ENCODE data around the gene CBX1. TPM values are rescaled to one million over a fixed set of nuclear protein-coding genes. Genes with fewer than 3 reads are reported as not detected.

Gene CBX1
- total RNA-seq, 4 donors from 2014 or later, result 18.4 to 27.5 (median 22.3) TPM

DNA sequence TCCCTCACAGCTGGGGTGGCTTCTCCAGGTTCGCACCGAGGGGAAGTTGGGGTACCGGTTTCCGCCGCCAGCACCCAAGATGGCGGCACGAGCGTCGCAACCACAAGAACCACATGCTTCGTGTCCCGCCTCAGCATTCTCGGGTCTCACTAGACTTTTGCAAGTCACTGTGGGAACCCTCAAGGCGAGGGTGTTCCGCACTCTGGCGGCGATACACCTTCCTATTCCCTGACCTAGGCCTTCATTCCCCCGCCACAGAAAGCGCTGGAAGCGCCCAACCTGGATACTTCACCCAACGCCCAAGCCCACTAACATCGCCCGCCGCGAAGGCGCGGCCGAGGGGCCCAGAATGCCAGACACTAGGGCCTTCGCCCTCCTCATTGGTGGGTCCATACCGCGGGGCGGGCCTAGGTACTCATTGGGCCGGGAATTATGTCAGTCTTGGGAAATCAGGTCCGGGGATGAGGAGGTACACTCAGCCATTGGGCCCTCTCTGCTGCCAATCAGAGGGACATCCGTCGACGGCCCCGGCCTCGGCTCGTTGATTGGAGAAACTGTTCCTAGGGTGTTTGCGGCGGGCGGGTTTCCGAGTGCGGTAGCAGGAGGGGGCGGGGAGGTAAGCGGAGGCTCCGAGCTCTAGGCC is 53.4 kb downstream of the CBX1 start, which contains the start of gene NFE2L1:
TSS of gene NFE2L1 (plus strand) at position 619 of the 643 bp plus-strand sequence. CDS start 2,760 bp downstream, outside the sequence.
- Histone ChIP-seq H3K9me3 (no peaks in the 10 kb centered on the region), H3K27ac (peak within 1 kb of the TSS; percentile 98), H3K36me3 (peaks cover 5% of the 10 kb centered on the region), H3K27me3 (no peaks in the 10 kb centered on the region), H3K4me1 (peaks cover 84% of the 10 kb centered on the region), H3K4me3 (peak within 1 kb of the TSS; percentile 74)
- 0% methylated on average over 4 of the region's 47 CpGs for WGBS
- DNase-seq (ENCODE audit: low spot score in 2 of 2), result peak; percentile 100
- TF ChIP-seq POLR2A (IDR thresholded peaks at IDR 0.05) (peak in 1 of 2 donors; percentile 62), POLR2AphosphoS5 (IDR thresholded peaks at IDR 0.05) (peak in 2 of 3 donors; percentile 48 to 82)
- TF ChIP-seq, protein P1, sequence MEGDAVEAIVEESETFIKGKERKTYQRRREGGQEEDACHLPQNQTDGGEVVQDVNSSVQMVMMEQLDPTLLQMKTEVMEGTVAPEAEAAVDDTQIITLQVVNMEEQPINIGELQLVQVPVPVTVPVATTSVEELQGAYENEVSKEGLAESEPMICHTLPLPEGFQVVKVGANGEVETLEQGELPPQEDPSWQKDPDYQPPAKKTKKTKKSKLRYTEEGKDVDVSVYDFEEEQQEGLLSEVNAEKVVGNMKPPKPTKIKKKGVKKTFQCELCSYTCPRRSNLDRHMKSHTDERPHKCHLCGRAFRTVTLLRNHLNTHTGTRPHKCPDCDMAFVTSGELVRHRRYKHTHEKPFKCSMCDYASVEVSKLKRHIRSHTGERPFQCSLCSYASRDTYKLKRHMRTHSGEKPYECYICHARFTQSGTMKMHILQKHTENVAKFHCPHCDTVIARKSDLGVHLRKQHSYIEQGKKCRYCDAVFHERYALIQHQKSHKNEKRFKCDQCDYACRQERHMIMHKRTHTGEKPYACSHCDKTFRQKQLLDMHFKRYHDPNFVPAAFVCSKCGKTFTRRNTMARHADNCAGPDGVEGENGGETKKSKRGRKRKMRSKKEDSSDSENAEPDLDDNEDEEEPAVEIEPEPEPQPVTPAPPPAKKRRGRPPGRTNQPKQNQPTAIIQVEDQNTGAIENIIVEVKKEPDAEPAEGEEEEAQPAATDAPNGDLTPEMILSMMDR (IDR thresholded peaks at IDR 0.05), result no peak

DNA sequence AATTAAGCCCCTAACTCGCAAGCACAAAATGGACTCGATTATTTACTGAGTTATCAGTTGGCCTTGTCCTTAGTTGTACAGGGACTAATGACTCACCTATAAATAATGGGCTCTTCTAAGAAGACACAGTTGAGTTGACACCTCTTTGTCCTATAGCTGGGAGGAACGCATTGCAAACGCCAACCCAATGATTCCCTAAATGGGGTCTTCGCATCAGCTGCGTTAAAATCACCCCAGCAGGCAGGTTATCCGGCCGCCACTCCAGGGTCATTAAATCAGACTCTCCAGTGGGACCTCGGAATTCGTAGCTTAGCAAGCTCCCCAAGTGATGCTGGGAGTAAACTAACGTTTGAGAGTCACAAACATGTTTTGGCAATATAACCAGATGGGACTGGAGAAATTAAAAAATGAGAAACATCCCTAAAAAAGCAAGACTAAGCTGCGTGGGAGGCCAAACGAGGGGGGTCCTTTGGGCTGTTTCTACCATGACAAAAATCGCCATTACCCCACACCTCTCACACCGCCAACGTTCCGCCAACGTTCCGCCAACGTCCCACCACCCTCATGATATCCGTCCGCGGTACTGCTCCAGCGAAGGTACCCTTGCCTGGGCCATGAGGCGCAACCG is 54.1 kb downstream of the CBX1 start:
- DNase-seq (ENCODE audit: low spot score in 2 of 2), result no peak
- peak overlapping the region; percentile 74 for H3K4me3 ChIP-seq
- peaks cover 5% of the 10 kb centered on the region for H3K36me3 ChIP-seq
- 7% methylated on average over 24 of the region's 26 CpGs for WGBS
- H3K27ac ChIP-seq, result peak overlapping the region; percentile 98
- no peaks in the 10 kb centered on the region for H3K27me3 ChIP-seq
- TF ChIP-seq EP300 (IDR thresholded peaks at IDR 0.05), result no peak
- TF ChIP-seq POLR2AphosphoS5 (IDR thresholded peaks at IDR 0.05), result no peak
- TF ChIP-seq, protein P1 (IDR thresholded peaks at IDR 0.05), result no peak
- no peak for TF ChIP-seq POLR2A (IDR thresholded peaks at IDR 0.05)
- H3K4me1 ChIP-seq, result peaks cover 79% of the 10 kb centered on the region
- H3K9me3 ChIP-seq, result no peaks in the 10 kb centered on the region

DNA sequence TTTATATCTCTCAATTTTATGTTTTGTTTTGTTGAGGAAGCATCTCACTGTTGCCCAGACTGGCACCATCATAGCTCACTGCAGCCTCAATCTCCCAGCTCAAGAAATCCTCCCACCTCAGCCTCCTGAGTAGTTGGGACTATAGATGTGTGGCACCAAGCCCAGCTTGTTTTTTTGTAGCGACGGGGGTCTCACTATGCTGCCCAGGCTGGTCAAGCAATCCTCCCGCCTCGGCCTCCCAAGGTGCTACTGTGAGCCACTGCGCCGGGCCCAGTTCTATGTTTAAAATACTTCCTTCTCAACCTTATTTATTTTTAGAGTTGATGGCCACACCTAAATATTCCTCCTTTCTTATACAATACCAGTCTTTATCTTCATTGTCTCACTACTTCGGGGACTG is 55.0 kb downstream of the CBX1 start:
- no peaks in the 10 kb centered on the region for H3K9me3 ChIP-seq
- DNase-seq (ENCODE audit: low spot score in 2 of 2), result no peak
- TF ChIP-seq POLR2A (IDR thresholded peaks at IDR 0.05), result no peak
- TF ChIP-seq EP300 (IDR thresholded peaks at IDR 0.05), result no peak
- TF ChIP-seq, protein P1 (IDR thresholded peaks at IDR 0.05), result no peak
- H3K27me3 ChIP-seq, result no peaks in the 10 kb centered on the region
- 58% methylated on average over 7 of the region's 7 CpGs for WGBS
- peaks cover 3% of the 10 kb centered on the region for H3K36me3 ChIP-seq
- H3K27ac ChIP-seq, result peak overlapping the region; percentile 98
- peaks cover 70% of the 10 kb centered on the region for H3K4me1 ChIP-seq
- no peak overlapping the region for H3K4me3 ChIP-seq

DNA sequence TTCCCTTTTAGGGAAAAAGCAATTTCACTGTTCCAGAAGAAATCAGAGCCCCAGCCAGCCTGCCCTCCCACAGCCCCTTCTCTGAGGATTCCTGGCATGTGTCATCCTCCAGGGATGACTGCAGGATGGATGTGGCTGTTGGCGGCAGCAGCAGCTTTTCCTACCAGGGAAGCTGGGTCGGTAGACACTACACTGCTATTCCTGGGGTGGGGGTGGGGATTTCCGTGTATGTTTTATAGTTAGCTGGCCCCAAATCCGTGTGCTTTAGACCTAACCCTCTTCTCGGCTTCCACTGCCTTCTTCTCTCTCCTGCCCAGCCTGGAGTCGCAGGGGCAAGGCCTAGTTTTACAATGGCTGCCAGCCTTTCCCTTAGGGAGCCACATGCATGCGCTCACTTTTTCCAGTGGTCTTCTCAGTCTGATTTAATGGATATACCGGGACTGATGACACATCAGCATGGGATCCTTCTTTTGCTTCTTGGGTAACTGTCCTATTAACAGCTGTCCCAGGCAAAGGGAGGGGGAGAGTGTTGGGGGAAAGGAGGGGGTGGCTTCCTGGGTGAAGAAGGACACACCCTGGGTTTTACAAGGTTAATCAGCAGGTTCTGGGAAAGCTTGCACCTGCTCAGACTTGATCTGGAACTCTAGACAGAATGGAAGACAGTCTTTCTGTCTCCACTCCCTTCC is 55.8 kb downstream of the CBX1 start:
- peak overlapping the region; percentile 98 for H3K27ac ChIP-seq
- no peaks in the 10 kb centered on the region for H3K36me3 ChIP-seq
- no peak for DNase-seq (ENCODE audit: low spot score in 2 of 2)
- no peak for TF ChIP-seq POLR2A (IDR thresholded peaks at IDR 0.05)
- TF ChIP-seq EP300 (IDR thresholded peaks at IDR 0.05), result no peak
- TF ChIP-seq, protein P1 (IDR thresholded peaks at IDR 0.05), result no peak
- no peak overlapping the region for H3K4me3 ChIP-seq
- peaks cover 62% of the 10 kb centered on the region for H3K4me1 ChIP-seq
- WGBS, result 32% methylated on average over 8 of the region's 8 CpGs
- no peaks in the 10 kb centered on the region for H3K27me3 ChIP-seq
- H3K9me3 ChIP-seq, result no peaks in the 10 kb centered on the region

DNA sequence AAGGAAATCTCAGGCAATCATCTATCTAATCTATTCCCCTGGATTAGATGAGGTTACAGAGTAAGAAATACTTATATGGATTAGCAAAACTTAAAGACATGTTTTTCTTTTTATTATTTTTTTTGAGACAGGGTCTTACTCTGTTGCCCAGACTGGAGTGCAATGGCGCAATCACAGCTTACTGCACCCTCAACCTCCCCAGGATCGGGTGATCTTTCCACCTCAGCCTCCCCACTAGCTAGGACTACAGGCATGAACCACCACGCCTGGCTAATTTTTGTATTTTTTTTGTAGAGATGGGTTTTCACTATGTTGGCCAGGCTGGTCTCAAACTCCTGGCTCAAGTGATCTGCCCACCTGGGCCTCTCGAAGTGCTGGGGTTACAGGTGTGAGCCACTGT is 56.4 kb downstream of the CBX1 start:
- WGBS, result 79% methylated on average over 4 of the region's 4 CpGs
- Histone ChIP-seq H3K9me3 (no peaks in the 10 kb centered on the region), H3K4me1 (peaks cover 56% of the 10 kb centered on the region), H3K27ac (peak overlapping the region; percentile 98), H3K4me3 (no peak overlapping the region), H3K36me3 (no peaks in the 10 kb centered on the region), H3K27me3 (no peaks in the 10 kb centered on the region)
- DNase-seq (ENCODE audit: low spot score in 2 of 2), result no peak
- TF ChIP-seq EP300 (IDR thresholded peaks at IDR 0.05), result no peak
- TF ChIP-seq, protein P1 (IDR thresholded peaks at IDR 0.05), result no peak
- no peak for TF ChIP-seq POLR2AphosphoS5 (IDR thresholded peaks at IDR 0.05)
- no peak for TF ChIP-seq POLR2A (IDR thresholded peaks at IDR 0.05)

All from suprapubic skin (tissue), 4 donors.